Ishikawa (cell line): ENCODE measurements around the gene SDK1.

ENCODE experiments used
- CEBPB ChIP-seq: IDR thresholded peaks from 2 replicates; pipeline ENCODE4 v1.6.1; 2012
- CREB1 ChIP-seq: IDR thresholded peaks from 2 replicates; pipeline ENCODE4 v1.6.1; 2012; ENCODE audit warnings: low read depth
- EGR1 ChIP-seq: IDR thresholded peaks from 2 replicates; pipeline ENCODE4 v1.6.1; 2012
- EP300 ChIP-seq: IDR thresholded peaks from 2 replicates; pipeline ENCODE4 v1.6.1; 2012; ENCODE audit warnings: borderline replicate concordance
- FOXM1 ChIP-seq: IDR thresholded peaks from 2 replicates; pipeline ENCODE4 v1.6.1; 2012; ENCODE audit warnings: low read depth, borderline replicate concordance
- MAX ChIP-seq: IDR thresholded peaks from 2 replicates; pipeline ENCODE4 v1.6.1; 2012
- NFIC ChIP-seq: IDR thresholded peaks from 2 replicates; pipeline ENCODE4 v1.6.1; 2012
- RAD21 ChIP-seq: IDR thresholded peaks from 2 replicates; pipeline ENCODE4 v1.6.1; 2012; ENCODE audit warnings: low read depth
- REST ChIP-seq: IDR thresholded peaks from 2 replicates; pipeline ENCODE4 v1.6.1; 2012; ENCODE audit warnings: low read depth, mild to moderate bottlenecking
- TAF1 ChIP-seq: IDR thresholded peaks from 2 replicates; pipeline ENCODE4 v1.6.1; 2012; ENCODE audit warnings: low read depth, mild to moderate bottlenecking
- TCF12 ChIP-seq: IDR thresholded peaks from 2 replicates; pipeline ENCODE4 v1.6.1; 2012; ENCODE audit warnings: low read depth
- TEAD4 ChIP-seq: IDR thresholded peaks from 2 replicates; pipeline ENCODE4 v1.6.1; 2012
- USF1 ChIP-seq: IDR thresholded peaks from 2 replicates; pipeline ENCODE4 v1.6.1; 2012
- YY1 ChIP-seq: IDR thresholded peaks from 2 replicates; pipeline ENCODE4 v1.6.1; 2012; ENCODE audit warnings: low read depth
- ZBTB7A ChIP-seq: IDR thresholded peaks from 2 replicates; pipeline ENCODE4 v1.6.1; 2012; ENCODE audit warnings: low read depth

SDK1 gene

GRCh38 chr7:3549601-3550000 is 248.5 kb downstream of the SDK1 start:
- TF ChIP-seq YY1 (no peak), ZBTB7A (no peak), MAX (no peak), CREB1 (no peak), REST (no peak), NFIC (no peak), CEBPB (no peak), USF1 (no peak), TAF1 (no peak)

- no peak for TF ChIP-seq MAX
These were observed 250.5 kb downstream of the SDK1 start for GRCh38 chr7:3551536-3551935.

- TF ChIP-seq TEAD4: no peak
These were observed 251.4 kb downstream of the SDK1 start for GRCh38 chr7:3552499-3552898.

GRCh38 chr7:3558400-3558799 is 257.3 kb downstream of the SDK1 start:
- TF ChIP-seq REST: no peak
- TF ChIP-seq YY1: no peak
- TF ChIP-seq USF1: no peak
- no peak for TF ChIP-seq ZBTB7A
- TF ChIP-seq CREB1: no peak
- TF ChIP-seq TCF12: no peak
- TF ChIP-seq EP300: no peak
- TF ChIP-seq TEAD4: no peak
- TF ChIP-seq NFIC: no peak
- no peak for TF ChIP-seq EGR1
- no peak for TF ChIP-seq FOXM1
- no peak for TF ChIP-seq TAF1

GRCh38 chr7:3559278-3559677 is 258.2 kb downstream of the SDK1 start:
- TF ChIP-seq TEAD4: no peak

- TF ChIP-seq USF1 (no peak), EP300 (no peak), NFIC (no peak), MAX (no peak)
These were observed 259.4 kb downstream of the SDK1 start for GRCh38 chr7:3560495-3560894.

GRCh38 chr7:3561932-3562331 is 260.9 kb downstream of the SDK1 start:
- TF ChIP-seq TCF12 (no peak), REST (no peak), RAD21 (no peak), YY1 (no peak), NFIC (no peak), TAF1 (no peak), USF1 (no peak), CEBPB (no peak), ZBTB7A (no peak), MAX (no peak), EGR1 (no peak), TEAD4 (no peak), EP300 (no peak), FOXM1 (no peak), CREB1 (no peak)
